ENCODE measurements around the gene OVOL3. TPM values are rescaled to one million over a fixed set of nuclear protein-coding genes. Genes with fewer than 3 reads are reported as not detected.
"Not testable (repeated sequence)": the region's sequence is repeated elsewhere in the genome, so short reads cannot be mapped to it uniquely, and the experiment has no call there.

The OVOL3 gene
- total RNA-seq, 6 donors from 2014 or later = not detected

DNA sequence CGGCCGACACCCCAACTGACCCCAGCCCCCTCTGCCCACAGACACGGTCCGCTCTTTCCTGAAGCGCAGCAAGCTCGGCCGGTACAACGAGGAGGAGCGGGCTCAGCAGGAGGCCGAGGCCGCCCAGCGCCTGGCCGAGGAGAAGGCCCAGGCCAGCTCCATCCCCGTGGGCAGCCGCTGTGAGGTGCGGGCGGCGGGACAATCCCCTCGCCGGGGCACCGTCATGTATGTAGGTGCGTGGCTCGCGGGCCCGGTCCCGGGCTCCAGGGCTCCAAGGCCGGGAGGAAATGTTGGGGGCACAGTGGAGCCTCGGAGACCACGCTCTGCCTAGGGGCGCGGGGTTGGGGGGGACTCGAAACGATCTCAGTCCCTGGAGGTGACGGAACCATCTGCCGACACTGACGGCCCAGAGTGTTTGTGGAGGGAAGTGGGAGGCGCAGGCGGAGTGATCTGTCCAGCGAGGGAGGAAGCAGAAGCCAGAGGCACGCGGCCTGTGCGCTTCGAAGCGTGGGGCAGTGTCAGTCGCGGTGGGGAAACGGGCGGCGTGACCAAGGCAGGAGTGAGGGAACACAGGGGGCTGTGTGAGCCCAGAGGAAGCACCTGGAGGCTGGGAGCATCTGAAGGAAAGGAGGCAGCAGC lies 10.7 kb downstream of the OVOL3 start:
- Histone ChIP-seq H3K27me3 (no peaks in the 10 kb centered on the region), H3K9me3 (no peaks in the 10 kb centered on the region), H3K36me3 (peaks cover 9 to 92% (median 52%) of the 10 kb centered on the region in 4 donors), H3K27ac (no peak overlapping the region), H3K4me3 (no peak overlapping the region), H3K4me1 (peaks cover 0 to 8% (median 5%) of the 10 kb centered on the region in 4 donors)
- no peak for TF ChIP-seq POLR2AphosphoS5 (IDR thresholded peaks at IDR 0.05)
- no peak for TF ChIP-seq EP300 (IDR thresholded peaks at IDR 0.05)
- TF ChIP-seq, protein P1, sequence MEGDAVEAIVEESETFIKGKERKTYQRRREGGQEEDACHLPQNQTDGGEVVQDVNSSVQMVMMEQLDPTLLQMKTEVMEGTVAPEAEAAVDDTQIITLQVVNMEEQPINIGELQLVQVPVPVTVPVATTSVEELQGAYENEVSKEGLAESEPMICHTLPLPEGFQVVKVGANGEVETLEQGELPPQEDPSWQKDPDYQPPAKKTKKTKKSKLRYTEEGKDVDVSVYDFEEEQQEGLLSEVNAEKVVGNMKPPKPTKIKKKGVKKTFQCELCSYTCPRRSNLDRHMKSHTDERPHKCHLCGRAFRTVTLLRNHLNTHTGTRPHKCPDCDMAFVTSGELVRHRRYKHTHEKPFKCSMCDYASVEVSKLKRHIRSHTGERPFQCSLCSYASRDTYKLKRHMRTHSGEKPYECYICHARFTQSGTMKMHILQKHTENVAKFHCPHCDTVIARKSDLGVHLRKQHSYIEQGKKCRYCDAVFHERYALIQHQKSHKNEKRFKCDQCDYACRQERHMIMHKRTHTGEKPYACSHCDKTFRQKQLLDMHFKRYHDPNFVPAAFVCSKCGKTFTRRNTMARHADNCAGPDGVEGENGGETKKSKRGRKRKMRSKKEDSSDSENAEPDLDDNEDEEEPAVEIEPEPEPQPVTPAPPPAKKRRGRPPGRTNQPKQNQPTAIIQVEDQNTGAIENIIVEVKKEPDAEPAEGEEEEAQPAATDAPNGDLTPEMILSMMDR (IDR thresholded peaks at IDR 0.05) = no peak
- TF ChIP-seq POLR2A (IDR thresholded peaks at IDR 0.05) = no peak
- peak in 1 of 2 donors; percentile 7 for ATAC-seq (ENCODE audit: low FRiP score in 2 of 2)
- peak in 1 of 2 donors; percentile 77 for DNase-seq
- 81 to 84% methylated on average over 36 to 43 of the region's 49 CpGs for WGBS, 2 donors

GRCh38 chr19:36125557-36125956 lies 14.6 kb downstream of the OVOL3 start:
- H3K4me3 ChIP-seq = no peak overlapping the region
- TF ChIP-seq POLR2AphosphoS5 (IDR thresholded peaks at IDR 0.05) (no peak), POLR2A (IDR thresholded peaks at IDR 0.05) (no peak), EP300 (IDR thresholded peaks at IDR 0.05) (no peak)
- TF ChIP-seq, protein P1 (IDR thresholded peaks at IDR 0.05) = no peak
- DNase-seq (no peak), ATAC-seq (ENCODE audit: low FRiP score in 2 of 2) (no peak)
- H3K27ac ChIP-seq = no peak overlapping the region
- peaks cover 6 to 54% (median 40%) of the 10 kb centered on the region in 4 donors for H3K36me3 ChIP-seq
- 77 to 83% methylated on average over 9 of the region's 9 CpGs for WGBS, 2 donors
- no peaks in the 10 kb centered on the region for H3K27me3 ChIP-seq
- H3K4me1 ChIP-seq = peaks cover 15 to 24% (median 20%) of the 10 kb centered on the region in 4 donors
- H3K9me3 ChIP-seq = no peaks in the 10 kb centered on the region

- H3K27ac ChIP-seq = peak overlapping the region; percentile 91 to 96 (median 92)
- peak overlapping the region; percentile 12 to 57 (median 50) for H3K4me3 ChIP-seq
- DNase-seq = peak in 1 of 2 donors; percentile 39
- H3K27me3 ChIP-seq = no peaks in the 10 kb centered on the region
- peaks cover 6 to 27% (median 22%) of the 10 kb centered on the region in 4 donors for H3K36me3 ChIP-seq
- peak in 1 of 2 donors; percentile 58 for ATAC-seq (ENCODE audit: low FRiP score in 2 of 2)
- no peaks in the 10 kb centered on the region for H3K9me3 ChIP-seq
- TF ChIP-seq POLR2AphosphoS5 (IDR thresholded peaks at IDR 0.05) = no peak
- no peak for TF ChIP-seq EP300 (IDR thresholded peaks at IDR 0.05)
- TF ChIP-seq, protein P1 (IDR thresholded peaks at IDR 0.05) = no peak
- WGBS, 2 donors = 8 to 10% methylated on average over 10 of the region's 10 CpGs
- peaks cover 24 to 45% (median 37%) of the 10 kb centered on the region in 4 donors for H3K4me1 ChIP-seq
These were observed 17.4 kb downstream of the OVOL3 start for GRCh38 chr19:36128392-36128736.

GRCh38 chr19:36131221-36131620 lies 20.3 kb downstream of the OVOL3 start:
- H3K4me3 ChIP-seq; H3K36me3 ChIP-seq; H3K27me3 ChIP-seq; ATAC-seq (ENCODE audit: low FRiP score in 2 of 2); H3K9me3 ChIP-seq: not testable (repeated sequence)
- H3K27ac ChIP-seq = peak overlapping the region in 3 of 4 donors; percentile 29 to 55 (median 30)
- 30 to 44% methylated on average over 6 of the region's 6 CpGs for WGBS, 2 donors
- peak in 1 of 2 donors; percentile 71 for DNase-seq
- peak; percentile 33 to 46 for TF ChIP-seq POLR2AphosphoS5 (IDR thresholded peaks at IDR 0.05)
- TF ChIP-seq EP300 (IDR thresholded peaks at IDR 0.05) = peak in 1 of 4 donors; percentile 27
- H3K4me1 ChIP-seq = peaks cover 24 to 46% (median 38%) of the 10 kb centered on the region in 4 donors

- WGBS, 2 donors = 85 to 97% methylated on average over 3 to 4 of the region's 4 CpGs
- not testable (repeated sequence) for H3K27me3 ChIP-seq; H3K4me3 ChIP-seq; H3K27ac ChIP-seq; DNase-seq; H3K36me3 ChIP-seq; H3K9me3 ChIP-seq; ATAC-seq (ENCODE audit: low FRiP score in 2 of 2)
- H3K4me1 ChIP-seq = peaks cover 13 to 44% (median 35%) of the 10 kb centered on the region in 4 donors
These were observed 23.9 kb downstream of the OVOL3 start for GRCh38 chr19:36134867-36135266.
